HG03442 (cell line): ENCODE results near the gene TMEM144.

Experiments
- ATAC-seq: cut with Tn5 transposase; IDR thresholded peaks from one replicate; pipeline ENCODE4 v1.9.1; 2021; ENCODE audit warnings: mild to moderate bottlenecking, moderate library complexity; ENCODE audit not compliant: unreplicated experiment

The TMEM144 gene

GRCh38 chr4:158292156-158292555 lies 81.9 kb downstream of the TMEM144 start:
- ATAC-seq = no peak

- ATAC-seq = no peak
These were observed 84.8 kb downstream of the TMEM144 start for GRCh38 chr4:158295053-158295452.

GRCh38 chr4:158297866-158298265 lies 87.6 kb downstream of the TMEM144 start:
- no peak for ATAC-seq

DNA sequence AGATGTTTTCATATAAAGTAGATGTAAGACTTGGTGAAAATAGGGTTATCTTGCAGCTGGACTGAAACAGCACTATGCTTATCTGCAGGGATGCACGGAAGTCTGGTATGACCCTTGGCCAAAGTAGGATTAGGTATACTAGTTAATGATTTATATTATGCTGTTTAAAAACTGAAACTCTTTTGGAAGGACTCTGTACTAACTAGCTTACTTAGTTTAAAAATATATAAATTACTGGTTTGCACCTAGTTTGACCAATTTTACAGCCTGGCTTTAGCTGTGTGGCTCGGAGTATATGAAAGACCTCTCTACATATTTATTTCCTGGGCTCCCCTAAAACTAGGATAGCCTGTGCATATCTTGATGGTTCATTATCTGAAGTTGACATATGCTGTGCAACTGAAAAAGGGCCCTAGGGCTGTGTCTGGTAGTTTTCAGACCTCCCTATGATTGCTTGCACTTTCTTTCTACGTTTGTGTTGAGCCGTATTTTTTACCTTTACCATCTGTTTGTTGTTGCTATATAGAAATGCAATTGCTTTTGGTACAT lies 89.2 kb downstream of the TMEM144 start:
- no peak for ATAC-seq

DNA sequence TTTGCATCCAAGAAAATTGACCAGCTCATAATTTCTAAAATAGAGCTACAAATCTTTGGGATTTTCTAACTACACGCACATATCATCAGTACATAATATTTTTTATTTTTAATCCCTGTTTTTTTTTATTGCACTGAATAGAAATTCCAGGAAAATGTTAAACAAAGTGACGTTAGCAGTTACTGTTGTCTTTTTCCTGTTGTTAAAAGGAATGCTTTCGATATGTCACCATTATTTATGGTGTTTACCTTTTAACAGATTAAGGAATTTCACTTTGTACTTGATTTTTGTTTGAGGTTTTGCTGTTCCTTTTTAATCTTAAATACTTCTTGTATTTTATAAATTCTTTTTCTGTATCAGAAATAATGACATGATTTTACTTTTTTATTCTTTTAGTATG lies 89.7 kb downstream of the TMEM144 start:
- ATAC-seq = no peak

GRCh38 chr4:158302076-158302866 lies 92.0 kb downstream of the TMEM144 start:
- ATAC-seq = no peak

DNA sequence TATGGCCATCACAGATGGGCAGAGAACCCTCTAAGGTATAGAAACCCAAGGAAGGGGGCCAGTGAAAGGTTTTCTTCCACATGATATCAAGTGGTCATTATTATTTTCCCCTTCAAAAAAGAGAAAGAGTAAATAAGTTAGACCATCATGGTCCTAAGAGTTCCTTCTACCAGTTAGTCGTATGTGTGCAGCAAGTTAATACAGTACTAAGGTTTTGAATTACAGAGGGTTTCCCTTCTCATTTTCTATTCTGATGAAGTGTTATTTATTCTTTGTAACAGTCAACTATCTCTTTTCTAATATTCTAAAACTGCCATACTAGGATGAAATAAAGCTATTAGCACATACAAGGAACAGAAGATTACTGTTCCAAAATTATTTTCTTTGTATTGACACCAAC lies 94.4 kb downstream of the TMEM144 start:
- no peak for ATAC-seq
